ENCODE measurements around the gene LILRA1. TPM values are rescaled to one million over a fixed set of nuclear protein-coding genes. Genes with fewer than 3 reads are reported as not detected.
"Not testable (repeated sequence)": the region's sequence is repeated elsewhere in the genome, so short reads cannot be mapped to it uniquely, and the experiment has no call there.

LILRA1 gene
- total RNA-seq, 4 donors from 2014 or later, result not detected

GRCh38 chr19:54574051-54574450, 19.4 kb upstream of the LILRA1 start:
- no peaks in the 10 kb centered on the region for H3K4me1 ChIP-seq
- no peak overlapping the region for H3K4me3 ChIP-seq
- no CpG with 5 or more reads among the region's 4 CpGs for WGBS
- no peak overlapping the region for H3K27ac ChIP-seq
- H3K27me3 ChIP-seq, result no peaks in the 10 kb centered on the region
- no peak for DNase-seq (ENCODE audit: low spot score in 2 of 2)
- H3K36me3 ChIP-seq, result no peaks in the 10 kb centered on the region
- no peaks in the 10 kb centered on the region for H3K9me3 ChIP-seq
- no peak for TF ChIP-seq CTCF (IDR thresholded peaks at IDR 0.05)
- TF ChIP-seq POLR2A (IDR thresholded peaks at IDR 0.05), result no peak
- TF ChIP-seq POLR2AphosphoS5 (IDR thresholded peaks at IDR 0.05), result no peak
- no peak for TF ChIP-seq EP300 (IDR thresholded peaks at IDR 0.05)

GRCh38 chr19:54574527-54575056, 18.8 kb upstream of the LILRA1 start:
- Histone ChIP-seq H3K4me1 (no peaks in the 10 kb centered on the region), H3K27ac (no peak overlapping the region), H3K27me3 (no peaks in the 10 kb centered on the region), H3K4me3 (no peak overlapping the region), H3K36me3 (no peaks in the 10 kb centered on the region), H3K9me3 (no peaks in the 10 kb centered on the region)
- 61% methylated on average over 10 of the region's 12 CpGs for WGBS
- no peak for DNase-seq (ENCODE audit: low spot score in 2 of 2)
- no peak for TF ChIP-seq POLR2AphosphoS5 (IDR thresholded peaks at IDR 0.05)
- no peak for TF ChIP-seq CTCF (IDR thresholded peaks at IDR 0.05)
- TF ChIP-seq EP300 (IDR thresholded peaks at IDR 0.05), result no peak
- no peak for TF ChIP-seq POLR2A (IDR thresholded peaks at IDR 0.05)

- H3K36me3 ChIP-seq; DNase-seq (ENCODE audit: low spot score in 2 of 2); H3K27me3 ChIP-seq; H3K9me3 ChIP-seq; H3K4me1 ChIP-seq; H3K27ac ChIP-seq; H3K4me3 ChIP-seq: not testable (repeated sequence)
- 75% methylated on average over 2 of the region's 9 CpGs for WGBS
These were observed 18.2 kb upstream of the LILRA1 start for GRCh38 chr19:54575205-54575604.

GRCh38 chr19:54576411-54576976, 16.9 kb upstream of the LILRA1 start:
- H3K36me3 ChIP-seq, result no peaks in the 10 kb centered on the region
- no peaks in the 10 kb centered on the region for H3K9me3 ChIP-seq
- no peaks in the 10 kb centered on the region for H3K4me1 ChIP-seq
- no peak overlapping the region for H3K27ac ChIP-seq
- no peak overlapping the region for H3K4me3 ChIP-seq
- H3K27me3 ChIP-seq, result no peaks in the 10 kb centered on the region
- 68% methylated on average over 6 of the region's 6 CpGs for WGBS
- DNase-seq (ENCODE audit: low spot score in 2 of 2), result no peak
- no peak for TF ChIP-seq CTCF (IDR thresholded peaks at IDR 0.05)
- no peak for TF ChIP-seq POLR2AphosphoS5 (IDR thresholded peaks at IDR 0.05)
- no peak for TF ChIP-seq POLR2A (IDR thresholded peaks at IDR 0.05)
- no peak for TF ChIP-seq EP300 (IDR thresholded peaks at IDR 0.05)

GRCh38 chr19:54577334-54577733, 16.1 kb upstream of the LILRA1 start:
- TF ChIP-seq CTCF (IDR thresholded peaks at IDR 0.05) (no peak), POLR2AphosphoS5 (IDR thresholded peaks at IDR 0.05) (no peak), EP300 (IDR thresholded peaks at IDR 0.05) (no peak), POLR2A (IDR thresholded peaks at IDR 0.05) (no peak)
- WGBS, result 86% methylated on average over 3 of the region's 3 CpGs
- Histone ChIP-seq H3K27ac (no peak overlapping the region), H3K27me3 (no peaks in the 10 kb centered on the region), H3K4me3 (no peak overlapping the region), H3K9me3 (no peaks in the 10 kb centered on the region), H3K4me1 (no peaks in the 10 kb centered on the region), H3K36me3 (no peaks in the 10 kb centered on the region)
- DNase-seq (ENCODE audit: low spot score in 2 of 2), result no peak

- H3K4me3 ChIP-seq; H3K4me1 ChIP-seq; DNase-seq (ENCODE audit: low spot score in 2 of 2); H3K9me3 ChIP-seq; H3K27ac ChIP-seq; H3K36me3 ChIP-seq; H3K27me3 ChIP-seq: not testable (repeated sequence)
- 91% methylated on average over 5 of the region's 5 CpGs for WGBS
These were observed 15.2 kb upstream of the LILRA1 start for GRCh38 chr19:54578268-54578667.

All from suprapubic skin (tissue), 4 donors.